ENCODE measurements around the gene MOV10L1.

MOV10L1 gene

GRCh38 chr22:50092342-50092741, 2.5 kb downstream of the MOV10L1 start:
- peaks cover 0 to 40% of the 10 kb centered on the region in 2 donors for H3K27me3 ChIP-seq
- TF ChIP-seq CTCF (IDR thresholded peaks at IDR 0.05), result no peak
- no peak overlapping the region for H3K4me3 ChIP-seq
- no peak for DNase-seq
- intact Hi-C loops (cut with DNase I; ENCODE audit: low total_unique reads), result no loop called here
- peaks cover 0 to 10% (median 0%) of the 10 kb centered on the region in 3 donors for H3K9me3 ChIP-seq
- no peak overlapping the region for H3K27ac ChIP-seq
- H3K4me1 ChIP-seq, result peaks cover 0 to 3% (median 0%) of the 10 kb centered on the region in 4 donors
- H3K36me3 ChIP-seq, result no peaks in the 10 kb centered on the region

- Histone ChIP-seq H3K4me3 (no peak overlapping the region), H3K4me1 (no peaks in the 10 kb centered on the region), H3K27ac (no peak overlapping the region), H3K9me3 (no peaks in the 10 kb centered on the region), H3K27me3 (peaks cover 0 to 24% of the 10 kb centered on the region in 2 donors), H3K36me3 (no peaks in the 10 kb centered on the region)
- no peak for DNase-seq
- intact Hi-C loops (cut with DNase I; ENCODE audit: low total_unique reads), result no loop called here
- no peak for TF ChIP-seq CTCF (IDR thresholded peaks at IDR 0.05)
Observed at GRCh38 chr22:50098052-50098451, 8.2 kb downstream of the MOV10L1 start.

GRCh38 chr22:50101870-50102565, 12.2 kb downstream of the MOV10L1 start:
- peak in 1 of 2 donors; percentile 5 for DNase-seq
- intact Hi-C loops (cut with DNase I; ENCODE audit: low total_unique reads), result no loop called here
- TF ChIP-seq CTCF (IDR thresholded peaks at IDR 0.05), result no peak
- H3K36me3 ChIP-seq, result no peaks in the 10 kb centered on the region
- H3K27ac ChIP-seq, result no peak overlapping the region
- no peak overlapping the region for H3K4me3 ChIP-seq
- H3K4me1 ChIP-seq, result no peaks in the 10 kb centered on the region
- peaks cover 0 to 32% of the 10 kb centered on the region in 2 donors for H3K27me3 ChIP-seq
- no peaks in the 10 kb centered on the region for H3K9me3 ChIP-seq

GRCh38 chr22:50102946-50103345, 13.1 kb downstream of the MOV10L1 start:
- H3K9me3 ChIP-seq, result no peaks in the 10 kb centered on the region
- H3K4me1 ChIP-seq, result no peaks in the 10 kb centered on the region
- TF ChIP-seq CTCF (IDR thresholded peaks at IDR 0.05), result no peak
- no peak overlapping the region for H3K4me3 ChIP-seq
- H3K27ac ChIP-seq, result no peak overlapping the region
- H3K36me3 ChIP-seq, result no peaks in the 10 kb centered on the region
- DNase-seq, result peak in 1 of 2 donors; percentile 53
- intact Hi-C loops (cut with DNase I; ENCODE audit: low total_unique reads), result no loop called here
- H3K27me3 ChIP-seq, result peaks cover 0 to 30% of the 10 kb centered on the region in 2 donors

DNA sequence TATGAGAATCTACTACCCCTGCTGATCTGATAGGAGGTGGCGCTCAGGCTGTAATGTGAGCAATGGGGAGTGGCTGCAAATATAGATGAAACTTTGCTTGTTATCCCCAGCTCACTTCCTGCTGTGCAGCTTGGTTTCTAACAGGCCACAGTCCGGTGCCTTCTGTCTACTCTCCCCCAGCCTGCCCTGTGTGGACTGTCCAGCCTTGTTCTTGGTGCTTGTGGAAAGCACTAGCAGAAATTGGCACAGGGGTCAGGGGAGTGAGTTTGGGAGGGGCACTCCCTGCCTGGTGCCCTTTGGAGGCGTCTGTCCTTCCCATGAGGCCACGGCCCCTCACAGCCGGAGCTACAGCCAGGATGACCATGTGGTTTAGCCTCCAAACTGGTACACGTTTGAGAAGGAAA, 14.3 kb downstream of the MOV10L1 start:
- Histone ChIP-seq H3K27ac (no peak overlapping the region), H3K27me3 (peaks cover 0 to 39% of the 10 kb centered on the region in 2 donors), H3K4me3 (no peak overlapping the region), H3K36me3 (no peaks in the 10 kb centered on the region), H3K4me1 (no peaks in the 10 kb centered on the region), H3K9me3 (no peaks in the 10 kb centered on the region)
- peak in 1 of 2 donors; percentile 25 for DNase-seq
- TF ChIP-seq CTCF (IDR thresholded peaks at IDR 0.05), result no peak
- intact Hi-C loops (cut with DNase I; ENCODE audit: low total_unique reads), result no loop called here

Data from tibial artery (tissue), 4 donors.